ENCODE measurements around the gene SLC44A4. TPM values are rescaled to one million over a fixed set of nuclear protein-coding genes. Genes with fewer than 3 reads are reported as not detected.

SLC44A4 gene
- total and polyA plus RNA-seq, 9 of the 15 experiments (the other 6 are each of a cell fraction or from before 2014, with no cell fraction given): 7.9 to 18.6 (median 11.2) TPM

- TF ChIP-seq BCL6 (CRISPR knock-in tag; IDR thresholded peaks at IDR 0.05) (peak; percentile 71), TFAM (CRISPR knock-in tag; conservative IDR thresholded peaks at IDR 0.05) (no peak), COPS2 (conservative IDR thresholded peaks at IDR 0.05) (no peak), ARNT (IDR thresholded peaks at IDR 0.05) (peak; percentile 89 to 91), TBL1XR1 (IDR thresholded peaks at IDR 0.05; ENCODE audit: low read length in 2 of 2) (peak; percentile 56 to 70; a peak in 3 of 4 replicates), JUN (IDR thresholded peaks at IDR 0.05; ENCODE audit: borderline replicate concordance, low read depth, low read length) (peak; percentile 30), JUN (CRISPR knock-in tag; IDR thresholded peaks at IDR 0.05; ENCODE audit: borderline replicate concordance) (peak; percentile 84; the same call in 1 of the 2 replicates), PTTG1 (tag; IDR thresholded peaks at IDR 0.05; ENCODE audit: low read depth) (no peak), ZNF224 (CRISPR knock-in tag; IDR thresholded peaks at IDR 0.05) (peak; percentile 87), SP1 (CRISPR knock-in tag; IDR thresholded peaks at IDR 0.05) (peak; percentile 95), NCOR1 (IDR thresholded peaks at IDR 0.05) (no peak), TEAD4 (IDR thresholded peaks at IDR 0.05; ENCODE audit: low read length) (peak; percentile 73), TEAD4 (CRISPR knock-in tag; IDR thresholded peaks at IDR 0.05; ENCODE audit: borderline replicate concordance) (no peak), MTA3 (IDR thresholded peaks at IDR 0.05; ENCODE audit: borderline replicate concordance) (peak; percentile 99), MYBL2 (IDR thresholded peaks at IDR 0.05; ENCODE audit: low read depth) (no peak), MYBL2 (CRISPR knock-in tag; IDR thresholded peaks at IDR 0.05; ENCODE audit: borderline replicate concordance) (no peak), ZNF311 (CRISPR knock-in tag; IDR thresholded peaks at IDR 0.05) (peak; percentile 82; the same call in 1 of the 2 replicates), ZC3H8 (IDR thresholded peaks at IDR 0.05) (peak; percentile 69; the same call in 1 of the 2 replicates), ZBTB1 (CRISPR knock-in tag; IDR thresholded peaks at IDR 0.05; ENCODE audit: borderline replicate concordance, low read depth) (peak; percentile 91), SREBF1 (IDR thresholded peaks at IDR 0.05; ENCODE audit: borderline replicate concordance, low read depth, low read length) (no peak), XRCC3 (IDR thresholded peaks at IDR 0.05) (no peak), PHF20 (IDR thresholded peaks at IDR 0.05; ENCODE audit: partially characterized antibody) (no peak), TOE1 (IDR thresholded peaks at IDR 0.05; ENCODE audit: borderline replicate concordance) (no peak), TOE1 (CRISPR knock-in tag; IDR thresholded peaks at IDR 0.05; ENCODE audit: borderline replicate concordance, low read depth) (peak; percentile 83; the same call in 1 of the 2 replicates), NCOA6 (IDR thresholded peaks at IDR 0.05) (no peak)
These were observed 44.2 kb downstream of the SLC44A4 start (continued) for GRCh38 chr6:31834367-31835250.
